GM21528 (cell line): ENCODE data around the gene MAGI2.

ENCODE experiments used
- ATAC-seq: cut with Tn5 transposase; IDR thresholded peaks from one replicate; pipeline ENCODE4 v1.9.1; 2021; ENCODE audit warnings: mild to moderate bottlenecking, moderate library complexity; ENCODE audit not compliant: unreplicated experiment, low FRiP score

Gene MAGI2

GRCh38 chr7:79199961-79200360, 253.5 kb downstream of the MAGI2 start:
- no peak for ATAC-seq

- no peak for ATAC-seq
Observed at GRCh38 chr7:79199266-79199665, 254.2 kb downstream of the MAGI2 start.

GRCh38 chr7:79185605-79186004, 267.9 kb downstream of the MAGI2 start:
- ATAC-seq: no peak

GRCh38 chr7:79182283-79182682, 271.2 kb downstream of the MAGI2 start:
- ATAC-seq: no peak

GRCh38 chr7:79180533-79180932, 272.9 kb downstream of the MAGI2 start:
- no peak for ATAC-seq

GRCh38 chr7:79176859-79177477, 276.5 kb downstream of the MAGI2 start:
- no peak for ATAC-seq

- ATAC-seq: no peak
Observed at GRCh38 chr7:79175374-79175773, 278.1 kb downstream of the MAGI2 start.

GRCh38 chr7:79165225-79165624, 288.2 kb downstream of the MAGI2 start:
- no peak for ATAC-seq

- no peak for ATAC-seq
Observed at GRCh38 chr7:79159040-79159664, 294.3 kb downstream of the MAGI2 start.

- no peak for ATAC-seq
Observed at GRCh38 chr7:79157281-79157680, 296.2 kb downstream of the MAGI2 start.

- no peak for ATAC-seq
Observed at GRCh38 chr7:79149831-79150230, 303.6 kb downstream of the MAGI2 start.

GRCh38 chr7:79142706-79143105, 310.8 kb downstream of the MAGI2 start:
- ATAC-seq: no peak

GRCh38 chr7:79141252-79141651, 312.2 kb downstream of the MAGI2 start:
- no peak for ATAC-seq

GRCh38 chr7:79137942-79138341, 315.5 kb downstream of the MAGI2 start:
- no peak for ATAC-seq

- ATAC-seq: no peak
Observed at GRCh38 chr7:79132844-79133451, 320.5 kb downstream of the MAGI2 start.

GRCh38 chr7:79130715-79131114, 322.8 kb downstream of the MAGI2 start:
- no peak for ATAC-seq

GRCh38 chr7:79124331-79124730, 329.1 kb downstream of the MAGI2 start:
- no peak for ATAC-seq

GRCh38 chr7:79118143-79118542, 335.3 kb downstream of the MAGI2 start:
- ATAC-seq: no peak

GRCh38 chr7:79096361-79096805, 357.1 kb downstream of the MAGI2 start:
- no peak for ATAC-seq

- no peak for ATAC-seq
Observed at GRCh38 chr7:79093421-79093820, 360.0 kb downstream of the MAGI2 start.

GRCh38 chr7:79091661-79092060, 361.8 kb downstream of the MAGI2 start:
- no peak for ATAC-seq

GRCh38 chr7:79091011-79091410, 362.5 kb downstream of the MAGI2 start:
- ATAC-seq: no peak
